HCT116 (cell line): Measurements from ENCODE around the gene KHDC1L. TPM values are rescaled to one million over a fixed set of nuclear protein-coding genes. Genes with fewer than 3 reads are reported as not detected.

Experiments used
- ATAC-seq: fragments of 200-7000 bp; cut with Tn5 transposase; 2 replicates; pipeline ENCODE4 v1.9.1; 2020; ENCODE audit warnings: mild to moderate bottlenecking, moderate library complexity
- BruUV-seq: library from RNA; stranded (reverse); fragments of 400-500 nt; replicated peaks from 2 replicates; lab custom pipeline; 2021; lab: Mats Ljungman, UMichigan
- CTCF ChIA-PET: fragments of 300-600 bp; sonication (Branson Sonifier 250); formaldehyde crosslinking; loops from one replicate; lab custom pipeline; 2021; ENCODE audit warnings: antibody characterized with exemption; lab: Charles Lee
- POLR2A ChIA-PET: fragments of 300-600, 350-600 bp; sonication (Branson Sonifier 250); formaldehyde crosslinking; loops from one replicate; lab custom pipeline; 2021; ENCODE audit warnings: antibody characterized with exemption; lab: Charles Lee
- RAD21 ChIA-PET, 2 experiments: fragments of 300-600 bp; sonication (Branson Sonifier 250); formaldehyde crosslinking; loops; one replicate each; lab custom pipeline; 2023; ENCODE audit warnings: low total read pairs in 2 of 2; ENCODE audit not compliant: uncharacterized antibody in 2 of 2, unreplicated experiment in 2 of 2, low non-redundant PET in 1 of 2; lab: Charles Lee
- DNase-seq: peaks from one replicate; pipeline ENCODE4 v3.0.0-alpha.2; 2010; ENCODE audit warnings: low read depth, low spot score
- H2AFZ ChIP-seq: fragments of 200-600 bp; shearing (Covaris generic), sonication (generic); 2 replicates; pipeline ENCODE4 v1.6.1; 2017; ENCODE audit warnings: low read depth, mixed run types, mixed read lengths, antibody characterized with exemption, low read length; ENCODE audit not compliant: poor library complexity, severe bottlenecking
- H3K27ac ChIP-seq: 2 replicates; pipeline ENCODE4 v1.5.1; 2012; ENCODE audit warnings: low read depth, low read length
- H3K27me3 ChIP-seq: fragments of 200-600 bp; sonication (generic); 2 replicates; pipeline ENCODE4 v1.6.1; 2016; ENCODE audit warnings: mixed run types, low read length, mixed read lengths; ENCODE audit not compliant: insufficient read depth
- H3K36me3 ChIP-seq, 2 experiments: fragments of 200-500 bp in 1 of 2; fragments of 200-600 bp in 1 of 2; sonication (Bioruptor generic) in 1 of 2; sonication (generic) in 1 of 2; 2 replicates each; pipeline versions ENCODE4 v1.5.1 to v1.6.1; 2014 to 2016; ENCODE audit warnings: low read length in 2 of 2, inconsistent platforms in 1 of 2, mixed read lengths in 1 of 2, mixed run types in 1 of 2; ENCODE audit not compliant: insufficient read depth in 2 of 2, control insufficient read depth in 1 of 2
- H3K4me1 ChIP-seq, 2 experiments: fragments of 200-600 bp in 1 of 2; sonication (generic) in 1 of 2; 2 replicates each; pipeline versions ENCODE4 v1.5.1 to v1.6.1; 2012 to 2017; ENCODE audit warnings: low read length in 2 of 2, inconsistent platforms in 1 of 2, mild to moderate bottlenecking in 1 of 2, mixed read lengths in 1 of 2, mixed run types in 1 of 2, moderate library complexity in 1 of 2; ENCODE audit not compliant: insufficient read depth in 2 of 2, control insufficient read depth in 1 of 2
- H3K4me2 ChIP-seq: fragments of 200-600 bp; sonication (generic); 2 replicates; pipeline ENCODE4 v1.6.1; 2017; ENCODE audit warnings: mixed run types, low read length, mixed read lengths
- H3K4me3 ChIP-seq, 2 experiments: fragments of 200-600 bp in 1 of 2; sonication (generic) in 1 of 2; replicated peaks in 1 of 2; 2 replicates each; pipeline ENCODE4 v1.5.1; 2011 to 2016; ENCODE audit warnings: low read length in 2 of 2, control low read depth in 1 of 2, low read depth in 1 of 2, mild to moderate bottlenecking in 1 of 2, mixed read lengths in 1 of 2, mixed run types in 1 of 2
- H3K79me2 ChIP-seq: fragments of 200-600 bp; sonication (generic); 2 replicates; pipeline ENCODE4 v1.6.1; 2017; ENCODE audit warnings: mild to moderate bottlenecking, mixed run types, low read length, moderate library complexity, mixed read lengths; ENCODE audit not compliant: insufficient read depth
- H3K9ac ChIP-seq: fragments of 200-600 bp; sonication (generic); 2 replicates; pipeline ENCODE4 v1.6.1; 2016; ENCODE audit warnings: low read length, mixed read lengths
- H3K9me2 ChIP-seq: fragments of 200-600 bp; sonication (generic), shearing (Covaris generic); 2 replicates; pipeline ENCODE4 v1.6.1; 2017; ENCODE audit warnings: mixed run types, mild to moderate bottlenecking, moderate library complexity; ENCODE audit not compliant: insufficient read depth
- H3K9me3 ChIP-seq, 2 experiments: fragments of 200-500 bp in 1 of 2; fragments of 200-600 bp in 1 of 2; sonication (Bioruptor generic) in 1 of 2; sonication (generic) in 1 of 2; 2 replicates each; pipeline ENCODE4 v1.6.1; 2014 to 2017; ENCODE audit warnings: low read length in 2 of 2, mixed read lengths in 2 of 2, inconsistent platforms in 1 of 2, low read depth in 1 of 2, mild to moderate bottlenecking in 1 of 2, mixed run types in 1 of 2, moderate library complexity in 1 of 2; ENCODE audit not compliant: control insufficient read depth in 1 of 2, insufficient read depth in 1 of 2
- H4K20me1 ChIP-seq: fragments of 200-600 bp; sonication (generic), shearing (Covaris generic); 2 replicates; pipeline ENCODE4 v1.6.1; 2017; ENCODE audit warnings: mixed run types, mild to moderate bottlenecking, moderate library complexity; ENCODE audit not compliant: insufficient read depth
- ATF3 ChIP-seq: IDR thresholded peaks from 2 replicates; pipeline ENCODE4 v1.6.1; 2012
- CBX3 ChIP-seq: IDR thresholded peaks from 2 replicates; pipeline ENCODE4 v1.6.1; 2012; ENCODE audit warnings: low read depth
- CEBPB ChIP-seq: IDR thresholded peaks from 2 replicates; pipeline ENCODE4 v1.6.1; 2012; ENCODE audit warnings: low read depth
- EGR1 ChIP-seq: IDR thresholded peaks from 2 replicates; pipeline ENCODE4 v1.6.1; 2012; ENCODE audit warnings: low read depth
- EZH2phosphoT487 ChIP-seq: fragments of 200-600 bp; IDR thresholded peaks from 2 replicates; pipeline ENCODE4 v1.6.1; 2018; ENCODE audit warnings: antibody characterized with exemption, borderline replicate concordance
- POLR2A ChIP-seq: IDR thresholded peaks from 2 replicates; pipeline ENCODE4 v1.7.0; 2011; ENCODE audit warnings: borderline replicate concordance; ENCODE audit not compliant: insufficient read depth, insufficient read length; ENCODE audit errors: extremely low read depth
- RAD21 ChIP-seq: IDR thresholded peaks from 2 replicates; pipeline ENCODE4 v1.6.1; 2012; ENCODE audit warnings: low read depth, mild to moderate bottlenecking
- SP1 ChIP-seq: IDR thresholded peaks from 2 replicates; pipeline ENCODE4 v1.6.1; 2012; ENCODE audit warnings: low read depth
- SRF ChIP-seq: IDR thresholded peaks from 2 replicates; pipeline ENCODE4 v1.6.1; 2012; ENCODE audit warnings: low read depth
- TCF7L2 ChIP-seq: IDR thresholded peaks from 2 replicates; pipeline ENCODE4 v1.7.0; 2011; ENCODE audit warnings: borderline replicate concordance, inconsistent platforms; ENCODE audit not compliant: insufficient read depth, insufficient read length; ENCODE audit errors: extremely low read depth
- YY1 ChIP-seq: IDR thresholded peaks from 2 replicates; pipeline ENCODE4 v1.6.1; 2011; ENCODE audit warnings: low read length, low read depth, moderate library complexity, mild to moderate bottlenecking; ENCODE audit not compliant: insufficient replicate concordance; ENCODE audit errors: extremely low read depth
- ZNF274 ChIP-seq: fragments of 200-500 bp; sonication (Bioruptor generic); IDR thresholded peaks from 2 replicates; pipeline ENCODE4 v1.6.1; 2014; ENCODE audit warnings: mild to moderate bottlenecking, low read depth, low read length, inconsistent platforms
- intact Hi-C: fragments of 100-400 bp; cut with micrococcal nuclease; formaldehyde crosslinking; loops from 2 replicates; pipeline ENCODE4 v1.10.0; 2022
- total RNA-seq: library from RNA; stranded (reverse); gene quantifications from one replicate; pipeline ENCODE4 v1.2.1, GENCODE V29; 2021; ENCODE audit not compliant: unreplicated experiment
- TF ChIP-seq, protein P1 (sequence below): IDR thresholded peaks from 2 replicates; pipeline ENCODE4 v1.6.1; 2011; ENCODE audit warnings: mild to moderate bottlenecking, low read length, moderate library complexity; ENCODE audit not compliant: insufficient replicate concordance; ENCODE audit errors: extremely low read depth
- TF ChIP-seq, protein P2 (sequence below): IDR thresholded peaks from 2 replicates; pipeline ENCODE4 v1.6.1; 2012; ENCODE audit warnings: low read depth

KHDC1L gene
- total RNA-seq, 1 experiment from 2014 or later, result 5.4 TPM

GRCh38 chr6:73242001-73242400, 16.7 kb upstream of the KHDC1L start:
- Histone ChIP-seq H3K4me3 (no peak overlapping the region), H3K27ac (no peak overlapping the region), H3K9ac (no peak overlapping the region), H2AFZ (no peak overlapping the region), H3K27me3 (no peaks in the 10 kb centered on the region), H3K9me2 (no peaks in the 10 kb centered on the region), H3K79me2 (no peaks in the 10 kb centered on the region), H3K36me3 (no peaks in the 10 kb centered on the region), H3K9me3 (no peaks in the 10 kb centered on the region), H4K20me1 (no peaks in the 10 kb centered on the region), H3K4me1 (no peaks in the 10 kb centered on the region), H3K4me2 (no peak overlapping the region)
- DNase-seq (no peak), ATAC-seq (no peak)
- no TSS peak for BruUV-seq
- ChIA-PET POLR2A (no interaction called here), CTCF (no interaction called here), RAD21 (no interaction called here)
- intact Hi-C loops, result no loop called here
- TF ChIP-seq CBX3 (no peak), ATF3 (no peak), RAD21 (no peak), EGR1 (no peak), YY1 (no peak), TCF7L2 (no peak), CEBPB (no peak), EZH2phosphoT487 (no peak), SRF (no peak), ZNF274 (no peak), SP1 (no peak), POLR2A (no peak)
- TF ChIP-seq, protein P1, sequence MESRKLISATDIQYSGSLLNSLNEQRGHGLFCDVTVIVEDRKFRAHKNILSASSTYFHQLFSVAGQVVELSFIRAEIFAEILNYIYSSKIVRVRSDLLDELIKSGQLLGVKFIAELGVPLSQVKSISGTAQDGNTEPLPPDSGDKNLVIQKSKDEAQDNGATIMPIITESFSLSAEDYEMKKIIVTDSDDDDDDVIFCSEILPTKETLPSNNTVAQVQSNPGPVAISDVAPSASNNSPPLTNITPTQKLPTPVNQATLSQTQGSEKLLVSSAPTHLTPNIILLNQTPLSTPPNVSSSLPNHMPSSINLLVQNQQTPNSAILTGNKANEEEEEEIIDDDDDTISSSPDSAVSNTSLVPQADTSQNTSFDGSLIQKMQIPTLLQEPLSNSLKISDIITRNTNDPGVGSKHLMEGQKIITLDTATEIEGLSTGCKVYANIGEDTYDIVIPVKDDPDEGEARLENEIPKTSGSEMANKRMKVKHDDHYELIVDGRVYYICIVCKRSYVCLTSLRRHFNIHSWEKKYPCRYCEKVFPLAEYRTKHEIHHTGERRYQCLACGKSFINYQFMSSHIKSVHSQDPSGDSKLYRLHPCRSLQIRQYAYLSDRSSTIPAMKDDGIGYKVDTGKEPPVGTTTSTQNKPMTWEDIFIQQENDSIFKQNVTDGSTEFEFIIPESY, result no peak
- TF ChIP-seq, protein P2, sequence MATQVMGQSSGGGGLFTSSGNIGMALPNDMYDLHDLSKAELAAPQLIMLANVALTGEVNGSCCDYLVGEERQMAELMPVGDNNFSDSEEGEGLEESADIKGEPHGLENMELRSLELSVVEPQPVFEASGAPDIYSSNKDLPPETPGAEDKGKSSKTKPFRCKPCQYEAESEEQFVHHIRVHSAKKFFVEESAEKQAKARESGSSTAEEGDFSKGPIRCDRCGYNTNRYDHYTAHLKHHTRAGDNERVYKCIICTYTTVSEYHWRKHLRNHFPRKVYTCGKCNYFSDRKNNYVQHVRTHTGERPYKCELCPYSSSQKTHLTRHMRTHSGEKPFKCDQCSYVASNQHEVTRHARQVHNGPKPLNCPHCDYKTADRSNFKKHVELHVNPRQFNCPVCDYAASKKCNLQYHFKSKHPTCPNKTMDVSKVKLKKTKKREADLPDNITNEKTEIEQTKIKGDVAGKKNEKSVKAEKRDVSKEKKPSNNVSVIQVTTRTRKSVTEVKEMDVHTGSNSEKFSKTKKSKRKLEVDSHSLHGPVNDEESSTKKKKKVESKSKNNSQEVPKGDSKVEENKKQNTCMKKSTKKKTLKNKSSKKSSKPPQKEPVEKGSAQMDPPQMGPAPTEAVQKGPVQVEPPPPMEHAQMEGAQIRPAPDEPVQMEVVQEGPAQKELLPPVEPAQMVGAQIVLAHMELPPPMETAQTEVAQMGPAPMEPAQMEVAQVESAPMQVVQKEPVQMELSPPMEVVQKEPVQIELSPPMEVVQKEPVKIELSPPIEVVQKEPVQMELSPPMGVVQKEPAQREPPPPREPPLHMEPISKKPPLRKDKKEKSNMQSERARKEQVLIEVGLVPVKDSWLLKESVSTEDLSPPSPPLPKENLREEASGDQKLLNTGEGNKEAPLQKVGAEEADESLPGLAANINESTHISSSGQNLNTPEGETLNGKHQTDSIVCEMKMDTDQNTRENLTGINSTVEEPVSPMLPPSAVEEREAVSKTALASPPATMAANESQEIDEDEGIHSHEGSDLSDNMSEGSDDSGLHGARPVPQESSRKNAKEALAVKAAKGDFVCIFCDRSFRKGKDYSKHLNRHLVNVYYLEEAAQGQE, result no peak
